C1 segment of cervical spinal cord (tissue), 14 donors: Measurements from ENCODE around the gene NEK5.
"Not testable (repeated sequence)": the region's sequence is repeated elsewhere in the genome, so short reads cannot be mapped to it uniquely, and the experiment has no call there.

Experiments
- DNase-seq, 14 donors: peaks; one replicate each; lab custom pipeline; 2025; lab: John Stamatoyannopoulos, UW

The NEK5 gene

GRCh38 chr13:52137489-52137888, 8.6 kb upstream of the NEK5 start:
- no peak for DNase-seq

- DNase-seq, result no peak
These were observed 7.9 kb upstream of the NEK5 start for GRCh38 chr13:52136763-52137162.

GRCh38 chr13:52130641-52131040, 1.8 kb upstream of the NEK5 start:
- no peak for DNase-seq

- peak in 12 of 14 donors; percentile 4 to 61 (median 20) for DNase-seq
These were observed 830 bp downstream of the NEK5 start for GRCh38 chr13:52127783-52128702.

- DNase-seq, result no peak
These were observed 1.5 kb downstream of the NEK5 start for GRCh38 chr13:52127378-52127777.

- no peak for DNase-seq
These were observed 3.3 kb downstream of the NEK5 start for GRCh38 chr13:52125547-52125946.

GRCh38 chr13:52118595-52118994, 10.3 kb downstream of the NEK5 start:
- no peak for DNase-seq

- no peak for DNase-seq
These were observed 10.8 kb downstream of the NEK5 start for GRCh38 chr13:52118095-52118494.

GRCh38 chr13:52112591-52112990, 16.3 kb downstream of the NEK5 start:
- DNase-seq, result no peak

GRCh38 chr13:52109116-52109670, 19.7 kb downstream of the NEK5 start:
- DNase-seq, result no peak

- no peak for DNase-seq
These were observed 23.0 kb downstream of the NEK5 start for GRCh38 chr13:52105841-52106240.

- no peak for DNase-seq
These were observed 24.2 kb downstream of the NEK5 start for GRCh38 chr13:52104624-52105023.

- no peak for DNase-seq
These were observed 25.5 kb downstream of the NEK5 start for GRCh38 chr13:52103386-52103785.

- not testable (repeated sequence) for DNase-seq
These were observed 26.4 kb downstream of the NEK5 start for GRCh38 chr13:52102423-52102822.

- DNase-seq, result no peak
These were observed 31.7 kb downstream of the NEK5 start for GRCh38 chr13:52097197-52097596.

GRCh38 chr13:52096748-52097147, 32.1 kb downstream of the NEK5 start:
- DNase-seq, result no peak

- DNase-seq, result no peak
These were observed 32.8 kb downstream of the NEK5 start for GRCh38 chr13:52096062-52096461.

- DNase-seq, result no peak
These were observed 36.8 kb downstream of the NEK5 start for GRCh38 chr13:52092087-52092486.

- no peak for DNase-seq
These were observed 37.4 kb downstream of the NEK5 start for GRCh38 chr13:52091473-52091872.

GRCh38 chr13:52085421-52085820, 43.5 kb downstream of the NEK5 start:
- DNase-seq, result no peak

- DNase-seq, result not testable (repeated sequence)
These were observed 43.9 kb downstream of the NEK5 start for GRCh38 chr13:52084981-52085380.

- DNase-seq, result no peak
These were observed 46.3 kb downstream of the NEK5 start for GRCh38 chr13:52082601-52083000.

GRCh38 chr13:52079891-52080290, 49.0 kb downstream of the NEK5 start:
- DNase-seq, result not testable (repeated sequence)
